ENCODE results near the gene GNGT1. TPM values are rescaled to one million over a fixed set of nuclear protein-coding genes. Genes with fewer than 3 reads are reported as not detected.
A peak's percentile ranks its signal among the peaks of the same experiment; 100 is the strongest.

The GNGT1 gene
- polyA plus RNA-seq, 1 of the 3 experiments (the other 2 are of a cell fraction): 0.15 TPM

GRCh38 chr7:93890464-93891068, 15.8 kb upstream of the GNGT1 start, which contains the start of gene TFPI2 (continued):
- TF ChIP-seq CTCF (IDR thresholded peaks at IDR 0.05) (no peak), FOXJ3 (CRISPR knock-in tag; IDR thresholded peaks at IDR 0.05) (no peak), NFIC (IDR thresholded peaks at IDR 0.05; ENCODE audit: borderline replicate concordance) (no peak), POLR2AphosphoS5 (IDR thresholded peaks at IDR 0.05; ENCODE audit: low read depth, low read length) (0 out of 2 replicates have a peak, but pooled peaks have one; percentile 16), TCF12 (IDR thresholded peaks at IDR 0.05) (no peak), RFX5 (IDR thresholded peaks at IDR 0.05; ENCODE audit: low read length) (no peak), JUND (IDR thresholded peaks at IDR 0.05) (no peak), CHD2 (IDR thresholded peaks at IDR 0.05; ENCODE audit: low read length, partially characterized antibody) (no peak), FOXM1 (IDR thresholded peaks at IDR 0.05; ENCODE audit: low read depth) (no peak), EP300 (IDR thresholded peaks at IDR 0.05; ENCODE audit: borderline replicate concordance in 1 of 2, low read depth in 1 of 2, low read length in 1 of 2) (no peak), NRF1 (IDR thresholded peaks at IDR 0.05; ENCODE audit: low read depth, low read length) (no peak), TEAD4 (IDR thresholded peaks at IDR 0.05; ENCODE audit: borderline replicate concordance, insufficient read depth) (no peak), MAX (IDR thresholded peaks at IDR 0.05; ENCODE audit: low read depth) (peak; percentile 23; the same call in 1 of the 2 replicates), SMC3 (IDR thresholded peaks at IDR 0.05; ENCODE audit: low read depth, low read length) (no peak; the same call in 1 of the 2 replicates), RAD21 (IDR thresholded peaks at IDR 0.05; ENCODE audit: low read length) (peak; percentile 46), TAF1 (IDR thresholded peaks at IDR 0.05; ENCODE audit: borderline replicate concordance, low read depth, low read length) (peak; percentile 36; the same call in 1 of the 2 replicates), ELF1 (IDR thresholded peaks at IDR 0.05) (0 out of 2 replicates have a peak, but pooled peaks have one; percentile 16), SIN3A (IDR thresholded peaks at IDR 0.05; ENCODE audit: borderline replicate concordance, low read depth, low read length) (0 out of 2 replicates have a peak, but pooled peaks have one; percentile 8), RXRA (IDR thresholded peaks at IDR 0.05; ENCODE audit: borderline replicate concordance, low read depth) (peak; percentile 66; the same call in 1 of the 2 replicates), EZH2phosphoT487 (IDR thresholded peaks at IDR 0.05; ENCODE audit: borderline replicate concordance, low read depth) (no peak), REST (IDR thresholded peaks at IDR 0.05; ENCODE audit: low read depth, low read length) (no peak), IRF3 (IDR thresholded peaks at IDR 0.05; ENCODE audit: low read depth, low read length) (no peak)

All from SK-N-SH (cell line).